NCI-H2171 treated with DMSO at 0.1 percent for 48 hours (cell line): ENCODE data around the gene CRIP3.

Experiments
- DNase-seq: peaks from one replicate; lab custom pipeline; 2025; lab: John Stamatoyannopoulos, UW

CRIP3 gene

GRCh38 chr6:43273707-43274106, 34.9 kb downstream of the CRIP3 start:
- no peak for DNase-seq

- DNase-seq, result no peak
Observed at GRCh38 chr6:43271944-43272343, 36.7 kb downstream of the CRIP3 start.

- DNase-seq, result no peak
Observed at GRCh38 chr6:43271103-43271815, 37.4 kb downstream of the CRIP3 start.

GRCh38 chr6:43269273-43270007, 39.2 kb downstream of the CRIP3 start:
- no peak for DNase-seq

- DNase-seq, result no peak
Observed at GRCh38 chr6:43268782-43269272, 39.8 kb downstream of the CRIP3 start.

- no peak for DNase-seq
Observed at GRCh38 chr6:43268355-43268700, 40.3 kb downstream of the CRIP3 start.

- DNase-seq, result no peak
Observed at GRCh38 chr6:43267619-43268354, 40.8 kb downstream of the CRIP3 start.

- no peak for DNase-seq
Observed at GRCh38 chr6:43265564-43265963, 43.1 kb downstream of the CRIP3 start.

GRCh38 chr6:43264599-43265145, 44.0 kb downstream of the CRIP3 start:
- no peak for DNase-seq

GRCh38 chr6:43263314-43264178, 45.1 kb downstream of the CRIP3 start:
- DNase-seq, result no peak

- no peak for DNase-seq
Observed at GRCh38 chr6:43262780-43263313, 45.8 kb downstream of the CRIP3 start.

GRCh38 chr6:43262000-43262779, 46.4 kb downstream of the CRIP3 start:
- no peak for DNase-seq

GRCh38 chr6:43261198-43261597, 47.4 kb downstream of the CRIP3 start:
- DNase-seq, result no peak

- no peak for DNase-seq
Observed at GRCh38 chr6:43260791-43261190, 47.8 kb downstream of the CRIP3 start.

- DNase-seq, result no peak
Observed at GRCh38 chr6:43258807-43259686, 49.6 kb downstream of the CRIP3 start.

GRCh38 chr6:43258180-43258579, 50.4 kb downstream of the CRIP3 start:
- DNase-seq, result no peak

GRCh38 chr6:43257367-43258145, 51.1 kb downstream of the CRIP3 start:
- DNase-seq, result no peak

GRCh38 chr6:43256670-43257366, 51.8 kb downstream of the CRIP3 start:
- DNase-seq, result no peak
